Jurkat, Clone E6-1 (cell line): ENCODE measurements around the gene STYK1. TPM values are rescaled to one million over a fixed set of nuclear protein-coding genes. Genes with fewer than 3 reads are reported as not detected.
A peak's percentile ranks its signal among the peaks of the same experiment; 100 is the strongest.

Experiments used
- DNase-seq: peaks from one replicate; pipeline ENCODE4 v3.0.0-alpha.2; 2011; ENCODE audit warnings: low read depth, low spot score
- H3K4me3 ChIP-seq: 2 replicates; pipeline ENCODE4 v1.5.1; 2011; ENCODE audit warnings: mild to moderate bottlenecking, low read length, control low read depth, moderate library complexity
- polyA plus RNA-seq: library from polyadenylated mRNA; unstranded; fragments of >200 nt; gene quantifications from one replicate; pipeline ENCODE4 v1.2.1, GENCODE V29; 2012; ENCODE audit warnings: missing spikeins; ENCODE audit not compliant: insufficient read length, insufficient read depth

STYK1 gene
- not detected for polyA plus RNA-seq

GRCh38 chr12:10673659-10674384 is at the start of gene STYK1:
TSS of gene STYK1 (minus strand) at chr12:10674052. CDS start at chr12:10634618, 39,434 bp downstream.
- H3K4me3 ChIP-seq: peak within 1 kb of the TSS; percentile 23
- DNase-seq: peak; percentile 73

GRCh38 chr12:10722905-10723746 is 49.3 kb upstream of the STYK1 start, which contains the start of gene YBX3:
TSS of gene YBX3 (minus strand) at chr12:10723323. CDS start at chr12:10723111, 212 bp downstream.
- H3K4me3 ChIP-seq: peak within 1 kb of the TSS; percentile 89
- peak; percentile 66 for DNase-seq

- peak; percentile 29 for DNase-seq
- peak overlapping the region; percentile 89 for H3K4me3 ChIP-seq
Observed at GRCh38 chr12:10722502-10722904, 48.7 kb upstream of the STYK1 start.

GRCh38 chr12:10721651-10722501 is 48.0 kb upstream of the STYK1 start:
- DNase-seq: peak; percentile 82
- peak overlapping the region; percentile 89 for H3K4me3 ChIP-seq

GRCh38 chr12:10720974-10721650 is 47.3 kb upstream of the STYK1 start:
- H3K4me3 ChIP-seq: peak overlapping the region; percentile 89
- DNase-seq: peak; percentile 63

- no peak overlapping the region for H3K4me3 ChIP-seq
Observed at GRCh38 chr12:10719482-10719881, 45.6 kb upstream of the STYK1 start.

GRCh38 chr12:10718279-10718821 is 44.5 kb upstream of the STYK1 start:
- no peak overlapping the region for H3K4me3 ChIP-seq
- peak; percentile 37 for DNase-seq

More at GRCh38 chr12:10719482-10719881, 45.6 kb upstream of the STYK1 start:
- no peak for DNase-seq

GRCh38 chr12:10717410-10717809 is 43.6 kb upstream of the STYK1 start:
- DNase-seq: no peak
- H3K4me3 ChIP-seq: no peak overlapping the region

GRCh38 chr12:10716704-10717315 is 43.0 kb upstream of the STYK1 start:
- DNase-seq: no peak
- no peak overlapping the region for H3K4me3 ChIP-seq

GRCh38 chr12:10716277-10716676 is 42.4 kb upstream of the STYK1 start:
- no peak for DNase-seq
- no peak overlapping the region; the same call in 1 of the 2 replicates for H3K4me3 ChIP-seq

- H3K4me3 ChIP-seq: peak overlapping the region; percentile 14
- peak; percentile 96 for DNase-seq
Observed at GRCh38 chr12:10715491-10715890, 41.6 kb upstream of the STYK1 start.

GRCh38 chr12:10709808-10710207 is 36.0 kb upstream of the STYK1 start:
- no peak for DNase-seq
- no peak overlapping the region for H3K4me3 ChIP-seq

GRCh38 chr12:10708862-10709261 is 35.0 kb upstream of the STYK1 start:
- H3K4me3 ChIP-seq: no peak overlapping the region
- no peak for DNase-seq

GRCh38 chr12:10705655-10706054 is 31.8 kb upstream of the STYK1 start:
- H3K4me3 ChIP-seq: no peak overlapping the region
- DNase-seq: no peak

- no peak for DNase-seq
- no peak overlapping the region for H3K4me3 ChIP-seq
Observed at GRCh38 chr12:10701843-10702242, 28.0 kb upstream of the STYK1 start.

- no peak for DNase-seq
- H3K4me3 ChIP-seq: no peak overlapping the region
Observed at GRCh38 chr12:10701131-10701681, 27.4 kb upstream of the STYK1 start.

- DNase-seq: no peak
Observed at GRCh38 chr12:10700581-10700980, 26.7 kb upstream of the STYK1 start.

GRCh38 chr12:10697862-10698261 is 24.0 kb upstream of the STYK1 start:
- H3K4me3 ChIP-seq: no peak overlapping the region
- no peak for DNase-seq

More at GRCh38 chr12:10700581-10700980, 26.7 kb upstream of the STYK1 start:
- no peak overlapping the region for H3K4me3 ChIP-seq
